Suprapubic skin (tissue), 4 donors: Measurements from ENCODE around the gene CYBA. TPM values are rescaled to one million over a fixed set of nuclear protein-coding genes. Genes with fewer than 3 reads are reported as not detected.

ENCODE experiments used
- DNase-seq, 2 donors: peaks; one replicate each; pipeline ENCODE4 v3.0.0-alpha.2; 2019; ENCODE audit warnings: low spot score in 2 of 2
- H3K27ac ChIP-seq: fragments of 200-600 bp; sonication (generic); one replicate; pipeline ENCODE4 v1.5.1; 2019
- H3K27me3 ChIP-seq: fragments of 200-600 bp; sonication (generic); one replicate; pipeline ENCODE4 v1.5.1; 2019
- H3K36me3 ChIP-seq: fragments of 200-600 bp; sonication (generic); one replicate; pipeline ENCODE4 v1.5.1; 2019
- H3K4me1 ChIP-seq: fragments of 200-600 bp; sonication (generic); one replicate; pipeline ENCODE4 v1.5.1; 2019
- H3K4me3 ChIP-seq: fragments of 200-600 bp; sonication (generic); one replicate; pipeline ENCODE4 v1.5.1; 2019; ENCODE audit warnings: mild to moderate bottlenecking
- H3K9me3 ChIP-seq: fragments of 200-600 bp; sonication (generic); one replicate; pipeline ENCODE4 v1.5.1; 2019
- CTCF ChIP-seq, 2 donors: fragments of 200-600 bp in 1 of 2; fragments of 450-650 bp in 1 of 2; sonication (generic) in 1 of 2; IDR thresholded peaks; one replicate each; pipeline ENCODE4 v1.5.1; 2016 to 2019; ENCODE audit warnings: antibody characterized with exemption in 2 of 2, mild to moderate bottlenecking in 1 of 2, moderate library complexity in 1 of 2
- EP300 ChIP-seq: sonication (generic); formaldehyde crosslinking; IDR thresholded peaks from one replicate; pipeline ENCODE4 v1.6.1; 2017; ENCODE audit warnings: antibody characterized with exemption
- POLR2A ChIP-seq, 2 donors: fragments of 450-650 bp; IDR thresholded peaks; one replicate each; pipeline ENCODE4 v1.6.1; 2017; ENCODE audit warnings: antibody characterized with exemption in 2 of 2, mild to moderate bottlenecking in 2 of 2, moderate library complexity in 2 of 2
- POLR2AphosphoS5 ChIP-seq, 3 donors: sonication (generic); formaldehyde crosslinking; IDR thresholded peaks; one replicate each; pipeline ENCODE4 v1.6.1; 2017; ENCODE audit warnings: antibody characterized with exemption in 3 of 3
- WGBS: methylation state at CpG from one replicate; pipeline ENCODE4 v1.1.5; 2018; 5-methylcytosine and 5-hydroxymethylcytosine counted together
- total RNA-seq, 4 donors: library from RNA; depleted of rRNA; stranded (reverse); fragments of >200 nt; gene quantifications; one replicate each; pipeline ENCODE4 v1.1.0, GENCODE V29; 2016

Gene CYBA
- total RNA-seq, 4 donors from 2014 or later = 22.4 to 39.1 (median 29.7) TPM

GRCh38 chr16:88681709-88682451, 31.0 kb upstream of the CYBA start:
- Histone ChIP-seq H3K27ac (peak overlapping the region; percentile 70), H3K4me1 (peaks cover 33% of the 10 kb centered on the region), H3K4me3 (no peak overlapping the region), H3K36me3 (no peaks in the 10 kb centered on the region), H3K27me3 (peaks cover 67% of the 10 kb centered on the region), H3K9me3 (no peaks in the 10 kb centered on the region)
- WGBS = 53% methylated on average over 10 of the region's 21 CpGs
- peak in 1 of 2 donors; percentile 70 for DNase-seq
- no peak for TF ChIP-seq POLR2A (IDR thresholded peaks at IDR 0.05)
- TF ChIP-seq CTCF (IDR thresholded peaks at IDR 0.05) = no peak
- TF ChIP-seq POLR2AphosphoS5 (IDR thresholded peaks at IDR 0.05) = no peak
- TF ChIP-seq EP300 = no peak

- Histone ChIP-seq H3K36me3 (no peaks in the 10 kb centered on the region), H3K27ac (no peak overlapping the region), H3K4me3 (no peak overlapping the region), H3K27me3 (peaks cover 69% of the 10 kb centered on the region), H3K9me3 (no peaks in the 10 kb centered on the region), H3K4me1 (peaks cover 26% of the 10 kb centered on the region)
- TF ChIP-seq POLR2A (IDR thresholded peaks at IDR 0.05) (no peak), CTCF (IDR thresholded peaks at IDR 0.05) (peak in 1 of 2 donors; percentile 44)
- peak in 1 of 2 donors; percentile 62 for DNase-seq
- 69% methylated on average over 11 of the region's 31 CpGs for WGBS
Measured at GRCh38 chr16:88681084-88681680, 30.3 kb upstream of the CYBA start.

DNA sequence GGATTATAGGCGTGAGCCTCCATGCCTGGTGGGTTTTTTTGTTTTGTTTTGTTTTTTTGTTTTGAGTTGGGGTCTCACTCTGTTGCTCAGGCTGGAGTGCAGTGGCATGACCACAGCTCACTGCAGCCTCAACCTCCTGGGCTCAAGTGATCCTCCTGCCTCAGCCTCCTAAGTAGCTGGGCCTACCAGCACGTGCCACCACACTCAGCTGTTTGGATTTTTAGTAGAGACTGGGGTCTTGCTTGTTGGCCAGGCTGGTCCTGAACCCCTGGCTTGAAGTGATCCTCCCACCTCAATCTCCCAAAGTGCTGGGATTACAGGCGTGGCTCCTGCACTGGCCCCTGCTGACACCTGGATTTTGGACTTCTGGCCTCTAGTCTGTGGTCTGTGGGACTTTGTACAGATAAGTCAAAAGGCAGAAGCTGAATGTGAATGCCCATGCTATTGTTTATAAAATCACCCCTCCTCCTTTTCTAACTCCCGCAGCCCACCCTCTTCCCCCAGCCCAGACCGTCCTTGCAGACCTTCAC, 29.8 kb upstream of the CYBA start:
- Histone ChIP-seq H3K27ac (no peak overlapping the region), H3K9me3 (no peaks in the 10 kb centered on the region), H3K4me1 (peaks cover 20% of the 10 kb centered on the region), H3K4me3 (no peak overlapping the region), H3K27me3 (peaks cover 63% of the 10 kb centered on the region), H3K36me3 (no peaks in the 10 kb centered on the region)
- DNase-seq = no peak
- TF ChIP-seq POLR2A (IDR thresholded peaks at IDR 0.05) = no peak
- WGBS = 95% methylated on average over 5 of the region's 5 CpGs

DNA sequence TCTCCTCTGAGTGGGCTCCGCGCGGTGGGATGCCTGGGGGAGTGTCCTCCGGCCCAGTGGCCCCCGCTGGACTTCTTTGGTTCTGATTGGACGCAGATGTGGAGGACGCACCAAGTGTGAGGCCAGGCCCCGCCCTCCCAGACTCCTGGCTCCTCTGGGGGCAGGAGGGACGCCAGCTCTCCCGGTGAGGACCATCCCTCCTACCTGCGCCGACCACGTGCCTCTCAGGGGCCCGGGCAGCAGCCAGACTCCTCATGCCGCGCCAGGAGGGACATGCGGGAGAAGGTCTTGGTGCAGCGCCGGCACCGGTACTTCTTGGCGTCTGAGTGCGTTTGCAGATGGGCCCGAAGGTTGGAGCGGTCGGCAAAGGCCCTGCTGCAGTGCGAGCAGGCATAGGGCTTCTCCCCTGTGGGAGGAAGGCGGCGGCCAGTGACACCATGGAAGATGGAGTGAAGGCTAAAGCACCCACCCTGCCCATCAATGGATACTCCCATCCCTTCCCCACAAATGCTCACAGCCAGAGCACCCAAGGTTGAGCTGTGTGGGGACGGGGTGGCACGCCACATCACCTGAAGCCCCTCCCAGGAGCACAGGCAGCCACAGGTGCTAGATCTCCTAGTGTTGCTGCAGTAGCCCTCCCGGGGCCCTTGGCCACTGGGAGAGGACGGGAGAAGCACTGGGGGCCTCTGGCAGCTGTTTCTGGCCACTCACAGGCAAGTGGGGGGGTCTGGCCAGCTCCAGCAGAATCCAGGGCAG, 27.5 kb upstream of the CYBA start:
- 69% methylated on average over 6 of the region's 32 CpGs for WGBS
- H3K4me3 ChIP-seq = no peak overlapping the region
- H3K27me3 ChIP-seq = peaks cover 43% of the 10 kb centered on the region
- no peaks in the 10 kb centered on the region for H3K36me3 ChIP-seq
- no peak overlapping the region for H3K27ac ChIP-seq
- DNase-seq = no peak
- H3K9me3 ChIP-seq = no peaks in the 10 kb centered on the region
- TF ChIP-seq EP300 (no peak), CTCF (IDR thresholded peaks at IDR 0.05) (no peak), POLR2AphosphoS5 (IDR thresholded peaks at IDR 0.05) (no peak), POLR2A (IDR thresholded peaks at IDR 0.05) (no peak)
- peaks cover 10% of the 10 kb centered on the region for H3K4me1 ChIP-seq

DNA sequence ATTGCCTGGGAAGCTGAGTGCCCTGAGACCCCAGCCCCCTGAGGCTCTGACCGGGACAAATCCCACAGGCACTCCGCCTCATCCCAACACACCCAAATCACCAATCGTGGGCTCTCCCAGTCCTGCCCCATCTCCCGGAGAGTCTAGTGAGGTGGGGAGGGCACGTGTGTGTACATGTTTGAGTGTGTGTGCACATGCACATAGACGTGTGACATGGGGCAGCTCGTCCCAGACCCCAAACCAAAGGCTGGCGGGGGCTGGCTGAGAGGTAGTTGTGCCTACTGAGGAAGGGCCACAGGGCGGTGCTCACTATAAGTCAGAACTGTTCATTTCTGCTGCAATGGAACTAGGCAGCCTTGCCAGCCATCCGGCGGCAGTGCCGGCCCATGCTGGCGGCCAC, 26.9 kb upstream of the CYBA start:
- no peak for DNase-seq
- WGBS = 61% methylated on average over 9 of the region's 13 CpGs
- TF ChIP-seq POLR2A (IDR thresholded peaks at IDR 0.05) (no peak), CTCF (IDR thresholded peaks at IDR 0.05) (no peak), EP300 (no peak), POLR2AphosphoS5 (IDR thresholded peaks at IDR 0.05) (no peak)
- H3K4me3 ChIP-seq = no peak overlapping the region
- H3K36me3 ChIP-seq = no peaks in the 10 kb centered on the region
- no peak overlapping the region for H3K27ac ChIP-seq
- no peaks in the 10 kb centered on the region for H3K9me3 ChIP-seq
- H3K4me1 ChIP-seq = peaks cover 10% of the 10 kb centered on the region
- H3K27me3 ChIP-seq = peaks cover 40% of the 10 kb centered on the region
